ENCODE measurements around the gene ACSF3. TPM values are rescaled to one million over a fixed set of nuclear protein-coding genes. Genes with fewer than 3 reads are reported as not detected.
"Not testable (repeated sequence)": the region's sequence is repeated elsewhere in the genome, so short reads cannot be mapped to it uniquely, and the experiment has no call there.

The ACSF3 gene
- total RNA-seq, 1 experiment from 2014 or later: 55.2 TPM

DNA sequence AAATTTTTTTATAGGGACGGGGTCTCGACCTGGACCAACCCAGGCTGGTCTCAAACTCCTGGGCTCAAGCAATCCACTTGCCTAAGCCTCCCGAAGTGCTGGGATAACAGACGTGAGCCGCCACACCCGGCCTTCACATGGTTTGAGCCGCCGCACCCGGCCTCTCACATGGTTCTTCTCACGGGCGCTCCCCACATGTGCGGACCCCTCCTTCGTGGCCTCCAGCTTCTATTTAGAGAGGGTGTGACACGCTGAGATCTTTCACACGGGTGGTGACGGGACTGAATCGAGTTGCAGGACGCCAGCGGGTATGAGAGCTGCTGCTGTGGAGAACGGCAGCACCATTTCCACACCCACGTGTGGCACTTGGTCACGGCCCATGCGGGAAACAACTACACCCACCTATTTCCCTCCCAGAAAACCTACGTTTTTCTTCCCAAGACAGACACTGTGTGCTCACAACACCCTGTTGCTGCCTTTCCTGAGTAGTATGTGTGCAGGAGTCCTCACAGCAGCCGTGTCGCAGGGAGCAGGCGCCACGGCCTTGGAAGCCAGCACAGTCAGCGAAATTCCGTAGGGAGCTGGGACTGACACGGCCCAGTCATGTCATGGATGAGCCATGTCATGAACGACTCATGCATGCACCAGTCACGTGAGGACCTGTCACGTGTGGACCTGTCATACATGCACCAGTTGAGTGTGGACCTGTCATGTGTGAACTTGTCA lies 20.1 kb upstream of the ACSF3 start:
- Histone ChIP-seq H3K4me3 (ENCODE audit: low read depth, low read length) (no peak overlapping the region), H3K9me3 (peaks cover 14% of the 10 kb centered on the region), H3K4me1 (no peaks in the 10 kb centered on the region), H3K27me3 (replicated peaks; ENCODE audit: control insufficient read depth, insufficient read depth, low read length) (no peaks in the 10 kb centered on the region), H3K36me3 (ENCODE audit: control insufficient read depth, insufficient read depth, low read length) (no peaks in the 10 kb centered on the region)
- Mint-ChIP-seq H3K27me3 (ENCODE audit: insufficient read depth, unreplicated experiment) (peaks cover 5% of the 10 kb centered on the region), H3K27ac (ENCODE audit: unreplicated experiment) (no peak overlapping the region), H3K9me3 (ENCODE audit: unreplicated experiment) (peaks cover 12% of the 10 kb centered on the region), H3K4me3 (ENCODE audit: unreplicated experiment) (no peak overlapping the region), H3K36me3 (ENCODE audit: insufficient read depth, unreplicated experiment) (peaks cover 7% of the 10 kb centered on the region), H3K4me1 (ENCODE audit: low read depth, unreplicated experiment) (no peaks in the 10 kb centered on the region)
- intact Hi-C loops (cut with micrococcal nuclease; ENCODE audit: unreplicated experiment): no loop called here
- POLR2A ChIA-PET: no interaction called here
- CTCF ChIA-PET: no interaction called here
- TF ChIP-seq CTCF (IDR thresholded peaks at IDR 0.05; ENCODE audit: insufficient read depth in 1 of 2, low read depth in 1 of 2, low read length in 1 of 2, severe bottlenecking in 1 of 2, unreplicated experiment in 1 of 2): no peak
- no peak for DNase-seq
- BruUV-seq (replicated peaks): no TSS peak

DNA sequence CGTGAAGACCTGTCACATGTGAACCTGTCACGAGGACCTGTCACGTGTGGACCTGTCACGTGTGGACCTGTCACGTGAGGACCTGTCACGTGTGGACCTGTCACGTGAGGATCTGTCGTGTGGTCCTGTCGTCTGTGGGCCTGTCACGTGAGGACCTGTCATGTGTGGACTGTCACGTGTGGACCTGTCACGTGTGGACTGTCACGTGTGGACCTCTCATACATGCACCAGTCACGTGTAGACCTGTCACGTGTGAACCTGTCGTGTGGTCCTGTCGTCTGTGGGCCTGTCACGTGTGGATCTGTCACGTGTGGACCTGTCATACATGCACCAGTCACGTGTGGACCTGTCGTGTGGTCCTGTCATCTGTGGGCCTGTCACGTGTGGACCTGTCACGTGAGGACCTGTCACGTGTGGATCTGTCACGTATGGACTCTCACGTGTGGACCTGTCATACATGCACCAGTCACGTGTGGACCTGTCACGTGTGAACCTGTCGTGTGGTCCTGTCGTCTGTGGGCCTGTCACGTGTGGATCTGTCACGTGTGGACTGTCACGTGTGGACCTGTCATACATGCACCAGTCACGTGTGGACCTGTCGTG lies 19.5 kb upstream of the ACSF3 start:
- H3K27ac Mint-ChIP-seq (ENCODE audit: unreplicated experiment); DNase-seq; H3K36me3 ChIP-seq (ENCODE audit: control insufficient read depth, insufficient read depth, low read length); H3K4me3 ChIP-seq (ENCODE audit: low read depth, low read length); CTCF ChIA-PET; H3K4me1 Mint-ChIP-seq (ENCODE audit: low read depth, unreplicated experiment); H3K4me1 ChIP-seq; intact Hi-C loops (cut with micrococcal nuclease; ENCODE audit: unreplicated experiment); H3K27me3 Mint-ChIP-seq (ENCODE audit: insufficient read depth, unreplicated experiment); POLR2A ChIA-PET; BruUV-seq (replicated peaks); H3K27me3 ChIP-seq (replicated peaks; ENCODE audit: control insufficient read depth, insufficient read depth, low read length); H3K4me3 Mint-ChIP-seq (ENCODE audit: unreplicated experiment); H3K36me3 Mint-ChIP-seq (ENCODE audit: insufficient read depth, unreplicated experiment): not testable (repeated sequence)
- peaks cover 12% of the 10 kb centered on the region for H3K9me3 Mint-ChIP-seq (ENCODE audit: unreplicated experiment)
- peaks cover 14% of the 10 kb centered on the region for H3K9me3 ChIP-seq

DNA sequence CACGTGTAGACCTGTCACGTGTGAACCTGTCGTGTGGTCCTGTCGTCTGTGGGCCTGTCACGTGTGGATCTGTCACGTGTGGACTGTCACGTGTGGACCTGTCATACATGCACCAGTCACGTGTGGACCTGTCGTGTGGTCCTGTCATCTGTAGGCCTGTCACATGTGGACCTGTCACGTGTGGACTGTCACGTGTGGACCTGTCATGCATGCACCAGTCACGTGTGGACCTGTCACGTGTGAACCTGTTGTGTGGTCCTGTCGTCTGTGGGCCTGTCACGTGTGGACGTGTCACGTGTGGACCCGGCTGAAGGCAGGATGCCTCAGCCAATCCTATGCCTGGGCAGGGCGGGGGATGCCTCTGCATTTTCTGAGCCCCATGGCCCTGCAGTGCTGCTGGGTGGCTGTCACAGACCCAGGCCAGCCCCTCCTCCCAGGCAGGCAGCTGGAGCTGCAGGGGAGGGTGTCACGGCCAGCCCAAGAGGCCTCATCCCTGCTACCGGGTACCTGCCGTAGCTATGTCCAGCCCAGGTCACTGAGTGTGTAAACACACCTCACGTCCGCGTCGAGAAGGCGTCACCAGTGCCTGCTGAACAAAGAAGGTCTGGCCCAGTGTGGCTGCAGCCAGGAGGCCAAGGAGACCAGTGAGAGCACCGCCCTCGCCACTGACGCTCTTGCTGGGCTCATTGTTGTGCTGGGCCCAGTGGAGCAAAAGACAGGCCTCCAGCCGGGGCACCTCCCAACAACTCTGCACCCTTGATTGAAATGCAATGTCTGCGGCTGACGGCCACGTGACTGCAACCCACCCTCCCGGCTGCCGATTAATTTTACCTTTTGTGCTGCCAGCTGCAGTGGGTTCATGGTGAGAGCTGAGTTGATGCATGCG lies 18.6 kb upstream of the ACSF3 start:
- H3K4me3 ChIP-seq (ENCODE audit: low read depth, low read length): no peak overlapping the region
- peaks cover 7% of the 10 kb centered on the region for H3K36me3 Mint-ChIP-seq (ENCODE audit: insufficient read depth, unreplicated experiment)
- H3K36me3 ChIP-seq (ENCODE audit: control insufficient read depth, insufficient read depth, low read length): no peaks in the 10 kb centered on the region
- no peak for TF ChIP-seq CTCF (IDR thresholded peaks at IDR 0.05; ENCODE audit: insufficient read depth in 1 of 2, low read depth in 1 of 2, low read length in 1 of 2, severe bottlenecking in 1 of 2, unreplicated experiment in 1 of 2)
- no peak overlapping the region for H3K4me3 Mint-ChIP-seq (ENCODE audit: unreplicated experiment)
- BruUV-seq (replicated peaks): no TSS peak
- no peaks in the 10 kb centered on the region for H3K4me1 ChIP-seq
- ChIA-PET CTCF (no interaction called here), POLR2A (no interaction called here)
- peaks cover 12% of the 10 kb centered on the region for H3K27me3 Mint-ChIP-seq (ENCODE audit: insufficient read depth, unreplicated experiment)
- H3K9me3 ChIP-seq: peaks cover 14% of the 10 kb centered on the region
- no peaks in the 10 kb centered on the region for H3K27me3 ChIP-seq (replicated peaks; ENCODE audit: control insufficient read depth, insufficient read depth, low read length)
- no peak overlapping the region for H3K27ac Mint-ChIP-seq (ENCODE audit: unreplicated experiment)
- H3K9me3 Mint-ChIP-seq (ENCODE audit: unreplicated experiment): peaks cover 12% of the 10 kb centered on the region
- DNase-seq: no peak
- no peaks in the 10 kb centered on the region for H3K4me1 Mint-ChIP-seq (ENCODE audit: low read depth, unreplicated experiment)
- intact Hi-C loops (cut with micrococcal nuclease; ENCODE audit: unreplicated experiment): no loop called here
